ENCODE measurements around the gene CLCN4. TPM values are rescaled to one million over a fixed set of nuclear protein-coding genes. Genes with fewer than 3 reads are reported as not detected.

CLCN4 gene
- polyA plus RNA-seq, 1 of the 3 experiments (the other 2 are of a cell fraction), result 1.1 TPM

GRCh38 chrX:10231461-10231860 lies 74.7 kb downstream of the CLCN4 start (continued):
- TF ChIP-seq CHD2 (IDR thresholded peaks at IDR 0.05; ENCODE audit: low read length, partially characterized antibody), result no peak

DNA sequence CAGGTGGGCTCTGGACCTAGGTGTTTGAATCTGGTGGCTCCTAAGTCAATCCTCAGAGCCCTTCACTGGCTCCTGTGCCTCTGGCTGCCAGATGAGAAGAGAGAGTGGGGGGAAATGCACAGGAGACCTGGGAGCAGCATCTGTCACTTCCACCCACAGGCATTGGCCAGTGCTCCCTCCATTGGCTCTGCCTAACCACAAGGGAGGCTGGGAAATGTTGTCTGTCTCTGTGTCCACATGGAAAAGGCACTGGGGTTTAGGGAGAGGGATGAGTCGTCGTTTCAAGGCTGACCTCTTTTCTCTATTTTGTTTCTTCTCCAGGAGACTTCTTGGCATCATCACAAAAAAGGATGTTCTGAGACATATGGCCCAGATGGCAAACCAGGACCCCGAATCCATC lies 76.4 kb downstream of the CLCN4 start:
- no peak overlapping the region for H3K27ac ChIP-seq (ENCODE audit: low read depth in 2 of 2, low read length in 1 of 2)
- no peak for DNase-seq
- H4K20me1 ChIP-seq (ENCODE audit: insufficient read depth), result no peaks in the 10 kb centered on the region
- no peaks in the 10 kb centered on the region for H3K9me2 ChIP-seq
- TF ChIP-seq FOXJ3 (CRISPR knock-in tag; IDR thresholded peaks at IDR 0.05) (no peak), IRF3 (IDR thresholded peaks at IDR 0.05; ENCODE audit: low read depth, low read length) (no peak), ELF1 (IDR thresholded peaks at IDR 0.05) (no peak), RAD21 (IDR thresholded peaks at IDR 0.05; ENCODE audit: low read length) (no peak), RFX5 (IDR thresholded peaks at IDR 0.05; ENCODE audit: low read length) (no peak), MEF2A (IDR thresholded peaks at IDR 0.05; ENCODE audit: borderline replicate concordance, low read depth) (no peak), NFIC (IDR thresholded peaks at IDR 0.05; ENCODE audit: borderline replicate concordance) (peak; percentile 6; the same call in 1 of the 2 replicates), TCF12 (IDR thresholded peaks at IDR 0.05) (peak; percentile 74; the same call in 1 of the 2 replicates), CHD2 (IDR thresholded peaks at IDR 0.05; ENCODE audit: low read length, partially characterized antibody) (no peak)
- H3K79me2 ChIP-seq (ENCODE audit: insufficient read depth), result no peaks in the 10 kb centered on the region
- ChIA-PET POLR2A (no interaction called here), CTCF (interaction anchor here (1.5 kb wide), 1 partner anchor 114 kb away, joined by 3 read pairs; no protein-coding TSS in a partner anchor)
- no peaks in the 10 kb centered on the region for H3K27me3 ChIP-seq (ENCODE audit: insufficient read depth)
- H2AFZ ChIP-seq (ENCODE audit: low read depth), result no peak overlapping the region
- H3F3A ChIP-seq (replicated peaks; ENCODE audit: insufficient read depth), result no peaks in the 10 kb centered on the region
- no peaks in the 10 kb centered on the region for H3K36me3 ChIP-seq (replicated peaks in 1 of 2; ENCODE audit: control insufficient read depth in 1 of 2, insufficient read depth in 2 of 2, low read length in 1 of 2)
- H3K4me2 ChIP-seq, result no peak overlapping the region
- no peaks in the 10 kb centered on the region for H3K9me3 ChIP-seq
- H3K4me1 ChIP-seq (ENCODE audit: control insufficient read depth in 1 of 2, insufficient read depth in 2 of 2, low read depth in 1 of 2, low read length in 1 of 2), result peaks cover 0 to 4% of the 10 kb centered on the region in 2 experiments; a peak in 1 of 4 replicates
- no peak overlapping the region for H3K4me3 ChIP-seq (ENCODE audit: low read depth in 2 of 2, low read length in 1 of 2)
- WGBS (ENCODE audit: low lambda C conversion rate), result 38% methylated on average over 3 of the region's 3 CpGs
- H3K9ac ChIP-seq, result no peak overlapping the region

DNA sequence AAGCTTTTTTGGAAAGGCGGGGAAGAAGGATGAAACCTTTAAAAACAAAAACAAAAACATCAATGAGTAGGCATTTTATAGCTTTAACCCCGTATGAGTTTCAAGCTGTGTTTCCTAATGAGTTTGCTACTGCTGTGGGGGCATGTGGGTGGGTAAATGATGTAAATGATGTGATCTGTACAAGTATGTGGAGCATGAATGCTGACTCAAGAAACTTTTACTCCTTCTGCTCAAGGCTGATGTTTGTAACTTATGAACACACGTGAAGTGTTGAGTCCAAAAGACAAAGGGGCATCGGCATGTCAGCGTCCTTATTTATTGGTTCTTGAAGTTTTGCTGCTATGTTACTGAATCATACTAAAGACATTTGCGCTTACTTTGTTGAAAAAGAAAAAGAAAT lies 76.9 kb downstream of the CLCN4 start:
- H3K27me3 ChIP-seq (ENCODE audit: insufficient read depth), result no peaks in the 10 kb centered on the region
- no peak overlapping the region for H3K4me2 ChIP-seq
- no peak overlapping the region for H3K9ac ChIP-seq
- H3K4me1 ChIP-seq (ENCODE audit: control insufficient read depth in 1 of 2, insufficient read depth in 2 of 2, low read depth in 1 of 2, low read length in 1 of 2), result peaks cover 0 to 4% of the 10 kb centered on the region in 2 experiments; a peak in 1 of 4 replicates
- H3K4me3 ChIP-seq (ENCODE audit: low read depth in 2 of 2, low read length in 1 of 2), result no peak overlapping the region
- no peaks in the 10 kb centered on the region for H3K9me3 ChIP-seq
- ChIA-PET POLR2A (no interaction called here), CTCF (no interaction called here)
- H3K9me2 ChIP-seq, result no peaks in the 10 kb centered on the region
- 51% methylated on average over 6 of the region's 6 CpGs for WGBS (ENCODE audit: low lambda C conversion rate)
- H3F3A ChIP-seq (replicated peaks; ENCODE audit: insufficient read depth), result no peaks in the 10 kb centered on the region
- no peaks in the 10 kb centered on the region for H3K36me3 ChIP-seq (replicated peaks in 1 of 2; ENCODE audit: control insufficient read depth in 1 of 2, insufficient read depth in 2 of 2, low read length in 1 of 2)
- H2AFZ ChIP-seq (ENCODE audit: low read depth), result no peak overlapping the region
- no peak for DNase-seq
- H3K79me2 ChIP-seq (ENCODE audit: insufficient read depth), result no peaks in the 10 kb centered on the region
- no peak overlapping the region for H3K27ac ChIP-seq (ENCODE audit: low read depth in 2 of 2, low read length in 1 of 2)
- no peaks in the 10 kb centered on the region for H4K20me1 ChIP-seq (ENCODE audit: insufficient read depth)
- TF ChIP-seq RAD21 (IDR thresholded peaks at IDR 0.05; ENCODE audit: low read length) (no peak), RCOR1 (IDR thresholded peaks at IDR 0.05; ENCODE audit: low read length) (no peak), SIN3A (IDR thresholded peaks at IDR 0.05; ENCODE audit: borderline replicate concordance, low read depth, low read length) (no peak), YY1 (IDR thresholded peaks at IDR 0.05; ENCODE audit: low read depth) (no peak), USF1 (IDR thresholded peaks at IDR 0.05; ENCODE audit: borderline replicate concordance, low read depth) (no peak), TEAD4 (IDR thresholded peaks at IDR 0.05; ENCODE audit: borderline replicate concordance, insufficient read depth) (no peak), POLR2AphosphoS5 (IDR thresholded peaks at IDR 0.05; ENCODE audit: low read depth, low read length) (no peak), NFIC (IDR thresholded peaks at IDR 0.05; ENCODE audit: borderline replicate concordance) (no peak), JUND (IDR thresholded peaks at IDR 0.05) (no peak), IRF3 (IDR thresholded peaks at IDR 0.05; ENCODE audit: low read depth, low read length) (no peak), FOSL2 (IDR thresholded peaks at IDR 0.05; ENCODE audit: borderline replicate concordance, low read depth) (no peak), MEF2A (IDR thresholded peaks at IDR 0.05; ENCODE audit: borderline replicate concordance, low read depth) (no peak), RFX5 (IDR thresholded peaks at IDR 0.05; ENCODE audit: low read length) (no peak), MAX (IDR thresholded peaks at IDR 0.05; ENCODE audit: low read depth) (no peak)
- TF ChIP-seq, protein P1, sequence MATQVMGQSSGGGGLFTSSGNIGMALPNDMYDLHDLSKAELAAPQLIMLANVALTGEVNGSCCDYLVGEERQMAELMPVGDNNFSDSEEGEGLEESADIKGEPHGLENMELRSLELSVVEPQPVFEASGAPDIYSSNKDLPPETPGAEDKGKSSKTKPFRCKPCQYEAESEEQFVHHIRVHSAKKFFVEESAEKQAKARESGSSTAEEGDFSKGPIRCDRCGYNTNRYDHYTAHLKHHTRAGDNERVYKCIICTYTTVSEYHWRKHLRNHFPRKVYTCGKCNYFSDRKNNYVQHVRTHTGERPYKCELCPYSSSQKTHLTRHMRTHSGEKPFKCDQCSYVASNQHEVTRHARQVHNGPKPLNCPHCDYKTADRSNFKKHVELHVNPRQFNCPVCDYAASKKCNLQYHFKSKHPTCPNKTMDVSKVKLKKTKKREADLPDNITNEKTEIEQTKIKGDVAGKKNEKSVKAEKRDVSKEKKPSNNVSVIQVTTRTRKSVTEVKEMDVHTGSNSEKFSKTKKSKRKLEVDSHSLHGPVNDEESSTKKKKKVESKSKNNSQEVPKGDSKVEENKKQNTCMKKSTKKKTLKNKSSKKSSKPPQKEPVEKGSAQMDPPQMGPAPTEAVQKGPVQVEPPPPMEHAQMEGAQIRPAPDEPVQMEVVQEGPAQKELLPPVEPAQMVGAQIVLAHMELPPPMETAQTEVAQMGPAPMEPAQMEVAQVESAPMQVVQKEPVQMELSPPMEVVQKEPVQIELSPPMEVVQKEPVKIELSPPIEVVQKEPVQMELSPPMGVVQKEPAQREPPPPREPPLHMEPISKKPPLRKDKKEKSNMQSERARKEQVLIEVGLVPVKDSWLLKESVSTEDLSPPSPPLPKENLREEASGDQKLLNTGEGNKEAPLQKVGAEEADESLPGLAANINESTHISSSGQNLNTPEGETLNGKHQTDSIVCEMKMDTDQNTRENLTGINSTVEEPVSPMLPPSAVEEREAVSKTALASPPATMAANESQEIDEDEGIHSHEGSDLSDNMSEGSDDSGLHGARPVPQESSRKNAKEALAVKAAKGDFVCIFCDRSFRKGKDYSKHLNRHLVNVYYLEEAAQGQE (IDR thresholded peaks at IDR 0.05; ENCODE audit: low read depth, low read length), result no peak

All from SK-N-SH (cell line).